Measurements from ENCODE around the gene ANO2.

ANO2 gene

DNA sequence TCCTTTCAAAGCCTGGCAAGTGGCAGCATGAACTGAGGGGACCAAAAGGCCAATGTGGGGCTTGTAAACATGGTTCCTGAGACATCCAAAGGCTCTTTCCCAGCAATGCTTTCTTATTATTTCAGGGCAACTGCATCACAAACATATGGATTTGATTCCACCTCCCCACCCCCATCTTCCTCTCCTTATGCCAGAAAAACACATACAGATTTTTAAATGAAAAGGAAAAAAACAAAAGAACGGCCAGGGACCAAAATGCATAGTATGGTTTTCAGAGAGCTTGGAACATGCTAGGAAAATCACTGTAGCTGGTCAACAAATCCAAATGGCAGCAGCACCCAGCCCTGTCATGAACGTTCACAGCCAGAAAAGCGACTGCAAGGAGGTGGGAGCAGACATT is 167.6 kb downstream of the ANO2 start:
- DNase-seq (ENCODE audit: low read depth), result no peak
- H3K4me3 ChIP-seq (ENCODE audit: control insufficient read depth, low read depth, low read length), result no peak overlapping the region
- TF ChIP-seq, protein P1, sequence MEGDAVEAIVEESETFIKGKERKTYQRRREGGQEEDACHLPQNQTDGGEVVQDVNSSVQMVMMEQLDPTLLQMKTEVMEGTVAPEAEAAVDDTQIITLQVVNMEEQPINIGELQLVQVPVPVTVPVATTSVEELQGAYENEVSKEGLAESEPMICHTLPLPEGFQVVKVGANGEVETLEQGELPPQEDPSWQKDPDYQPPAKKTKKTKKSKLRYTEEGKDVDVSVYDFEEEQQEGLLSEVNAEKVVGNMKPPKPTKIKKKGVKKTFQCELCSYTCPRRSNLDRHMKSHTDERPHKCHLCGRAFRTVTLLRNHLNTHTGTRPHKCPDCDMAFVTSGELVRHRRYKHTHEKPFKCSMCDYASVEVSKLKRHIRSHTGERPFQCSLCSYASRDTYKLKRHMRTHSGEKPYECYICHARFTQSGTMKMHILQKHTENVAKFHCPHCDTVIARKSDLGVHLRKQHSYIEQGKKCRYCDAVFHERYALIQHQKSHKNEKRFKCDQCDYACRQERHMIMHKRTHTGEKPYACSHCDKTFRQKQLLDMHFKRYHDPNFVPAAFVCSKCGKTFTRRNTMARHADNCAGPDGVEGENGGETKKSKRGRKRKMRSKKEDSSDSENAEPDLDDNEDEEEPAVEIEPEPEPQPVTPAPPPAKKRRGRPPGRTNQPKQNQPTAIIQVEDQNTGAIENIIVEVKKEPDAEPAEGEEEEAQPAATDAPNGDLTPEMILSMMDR (IDR thresholded peaks at IDR 0.05; ENCODE audit: control insufficient read depth, insufficient read depth, low read depth, low read length, missing control alignments), result no peak

DNA sequence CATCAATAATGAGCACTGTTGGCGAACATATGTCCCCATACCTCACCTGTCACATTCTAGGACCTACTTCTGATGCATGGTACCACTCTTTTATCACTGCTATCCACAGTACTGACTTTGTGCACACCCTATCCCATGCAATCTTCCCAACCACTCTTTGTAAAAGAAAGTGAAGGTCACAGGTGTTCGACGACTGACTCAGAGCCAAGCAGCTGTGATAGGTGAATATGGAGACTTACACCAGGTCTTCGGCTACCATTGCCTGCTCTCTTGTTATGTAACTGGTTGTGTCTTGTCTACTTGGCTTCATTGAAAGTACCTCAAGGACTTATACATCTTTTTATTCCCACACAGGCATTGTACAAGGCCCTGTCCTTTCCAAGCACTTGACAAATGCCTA is 169.0 kb downstream of the ANO2 start:
- no peak overlapping the region for H3K4me3 ChIP-seq (ENCODE audit: control insufficient read depth, low read depth, low read length)
- DNase-seq (ENCODE audit: low read depth), result no peak
- TF ChIP-seq, protein P1 (IDR thresholded peaks at IDR 0.05; ENCODE audit: control insufficient read depth, insufficient read depth, low read depth, low read length, missing control alignments), result no peak

DNA sequence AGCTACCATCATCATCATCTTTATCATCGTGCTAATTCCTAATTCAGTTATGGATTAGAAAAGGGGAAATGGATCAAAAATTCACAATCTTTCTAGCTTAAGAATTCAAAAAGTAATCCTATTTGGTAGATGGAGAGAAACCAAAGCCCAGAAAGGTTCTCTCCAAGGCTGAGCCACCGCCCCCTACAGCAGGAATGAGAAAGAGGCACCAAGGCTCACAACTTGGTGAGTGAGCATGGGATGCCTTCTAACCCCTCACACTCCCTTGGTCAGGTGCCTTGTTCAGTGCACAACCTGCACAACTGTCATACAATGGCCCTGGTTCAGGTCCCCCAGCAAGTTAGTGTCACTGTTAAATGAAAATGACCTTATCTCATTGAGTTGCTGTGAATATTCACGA is 171.5 kb downstream of the ANO2 start:
- TF ChIP-seq, protein P1 (IDR thresholded peaks at IDR 0.05; ENCODE audit: control insufficient read depth, insufficient read depth, low read depth, low read length, missing control alignments), result no peak
- DNase-seq (ENCODE audit: low read depth), result no peak
- H3K4me3 ChIP-seq (ENCODE audit: control insufficient read depth, low read depth, low read length), result no peak overlapping the region

DNA sequence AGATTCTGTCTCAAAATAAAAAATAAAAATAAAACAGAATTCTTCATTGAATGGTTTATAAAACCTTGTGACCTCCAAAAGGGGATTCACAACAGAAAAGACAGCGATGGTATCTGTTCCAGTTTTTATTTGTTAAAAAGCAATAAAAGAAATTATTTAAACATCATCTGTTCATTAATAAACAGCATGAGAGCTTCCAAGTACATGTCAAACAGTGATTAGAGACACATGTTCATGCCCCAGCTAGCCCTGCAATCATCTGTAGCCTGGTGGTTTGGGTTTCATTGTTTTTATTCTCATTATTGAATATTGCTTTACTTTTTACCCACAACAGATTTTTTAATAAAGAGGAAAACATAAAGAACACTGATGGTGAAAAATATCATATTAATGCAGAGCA is 173.3 kb downstream of the ANO2 start:
- no peak for DNase-seq (ENCODE audit: low read depth)
- H3K4me3 ChIP-seq (ENCODE audit: control insufficient read depth, low read depth, low read length), result no peak overlapping the region
- TF ChIP-seq, protein P1 (IDR thresholded peaks at IDR 0.05; ENCODE audit: control insufficient read depth, insufficient read depth, low read depth, low read length, missing control alignments), result no peak

DNA sequence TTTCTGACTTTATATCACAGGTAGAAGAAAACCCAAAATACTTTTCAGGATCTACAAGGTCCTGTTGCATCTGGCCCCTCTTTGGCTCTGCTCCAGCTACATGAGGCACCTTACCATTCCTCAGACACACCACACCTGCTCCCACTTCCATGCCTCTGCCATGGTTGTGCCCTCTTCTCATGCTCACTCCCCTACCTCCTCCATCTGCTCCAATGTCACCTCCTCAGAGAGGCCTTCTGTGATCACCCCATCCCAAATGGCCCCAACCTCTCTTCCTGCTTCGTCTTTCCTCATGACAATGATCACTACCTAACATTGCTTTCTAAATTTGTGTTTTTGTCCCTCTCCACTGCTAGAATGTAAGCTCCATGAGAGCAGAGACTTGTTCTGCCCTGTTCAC is 174.3 kb downstream of the ANO2 start:
- H3K4me3 ChIP-seq (ENCODE audit: control insufficient read depth, low read depth, low read length), result no peak overlapping the region
- TF ChIP-seq, protein P1 (IDR thresholded peaks at IDR 0.05; ENCODE audit: control insufficient read depth, insufficient read depth, low read depth, low read length, missing control alignments), result no peak
- DNase-seq (ENCODE audit: low read depth), result no peak

DNA sequence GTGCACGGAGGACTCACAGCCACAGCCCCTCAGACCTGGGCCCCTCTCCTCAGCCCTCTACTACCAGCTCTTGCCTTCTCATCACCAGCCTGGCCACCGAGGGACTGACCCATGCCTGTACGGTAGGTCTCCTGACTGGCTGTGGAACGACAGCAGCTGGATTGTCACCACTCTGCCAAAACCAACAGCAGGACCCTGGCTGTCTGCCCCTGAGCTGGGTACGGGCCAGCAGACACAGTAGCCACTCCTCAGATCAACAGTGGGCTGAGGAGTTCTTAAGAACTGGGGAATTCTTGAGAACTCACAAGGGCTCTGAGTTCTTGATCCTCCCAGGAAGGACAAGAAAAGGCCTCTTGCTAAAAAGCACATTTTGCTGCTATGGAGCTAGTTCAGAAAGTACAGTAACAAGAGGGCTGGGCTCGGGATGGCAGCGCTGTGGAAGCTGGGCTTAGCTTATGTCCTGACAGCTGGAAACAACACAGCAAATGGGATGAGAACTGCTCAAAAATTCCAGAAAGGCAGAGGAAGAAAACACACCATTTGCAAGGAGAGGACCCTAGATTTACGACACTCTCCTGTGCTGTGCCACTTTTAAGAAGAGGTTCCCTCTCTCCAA is 176.4 kb downstream of the ANO2 start:
- DNase-seq (ENCODE audit: low read depth), result no peak
- TF ChIP-seq, protein P1 (IDR thresholded peaks at IDR 0.05; ENCODE audit: control insufficient read depth, insufficient read depth, low read depth, low read length, missing control alignments), result no peak

DNA sequence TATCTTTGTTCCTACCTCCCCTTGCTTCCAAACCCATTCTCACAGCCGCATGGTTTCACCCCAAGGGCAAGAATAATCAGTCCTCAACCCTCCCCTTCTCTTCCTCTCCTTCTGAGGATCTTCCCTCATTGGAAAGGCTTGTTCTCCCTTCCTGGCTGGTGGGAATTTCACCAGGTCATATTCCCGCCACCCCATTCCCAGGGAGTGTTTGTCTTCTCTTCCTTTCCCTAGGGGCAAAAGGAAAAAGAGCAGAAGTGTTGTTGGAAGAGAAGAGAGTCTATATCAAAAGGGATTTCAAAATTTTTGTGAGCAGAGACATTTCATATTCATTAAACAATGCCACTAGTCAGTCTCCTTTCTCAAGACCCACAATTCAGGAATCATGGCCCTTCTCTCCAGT is 176.9 kb downstream of the ANO2 start:
- TF ChIP-seq, protein P1 (IDR thresholded peaks at IDR 0.05; ENCODE audit: control insufficient read depth, insufficient read depth, low read depth, low read length, missing control alignments), result no peak
- no peak overlapping the region for H3K4me3 ChIP-seq (ENCODE audit: control insufficient read depth, low read depth, low read length)
- no peak for DNase-seq (ENCODE audit: low read depth)

More for the DNA sequence above, 176.4 kb downstream of the ANO2 start:
- H3K4me3 ChIP-seq (ENCODE audit: control insufficient read depth, low read depth, low read length), result no peak overlapping the region
